ENCODE data around the gene POP4. TPM values are rescaled to one million over a fixed set of nuclear protein-coding genes. Genes with fewer than 3 reads are reported as not detected.

POP4 gene
- total and polyA plus RNA-seq, 4 donors, result 46.6 to 82.5 (median 62.2) TPM

GRCh38 chr19:29583196-29583999 is 22.7 kb upstream of the POP4 start:
- peaks cover 0 to 3% (median 0%) of the 10 kb centered on the region in 3 donors for H3K27me3 ChIP-seq (ENCODE audit: control insufficient read depth in 3 of 3, insufficient read depth in 3 of 3, low read length in 2 of 3)
- DNase-seq (no peak), ATAC-seq (ENCODE audit: insufficient read depth, low FRiP score) (no peak)
- no peaks in the 10 kb centered on the region for H3K4me1 ChIP-seq (ENCODE audit: control insufficient read depth in 5 of 5, insufficient read depth in 5 of 5, low read length in 5 of 5)
- H3K27ac ChIP-seq (ENCODE audit: low read depth in 1 of 2, low read length in 1 of 2), result no peak overlapping the region
- H3K4me3 ChIP-seq, result no peak overlapping the region
- H3K9me3 ChIP-seq (ENCODE audit: control insufficient read depth in 4 of 4, insufficient read depth in 3 of 4, low read length in 3 of 4), result peaks cover 0 to 14% (median 0%) of the 10 kb centered on the region in 4 donors
- H3K36me3 ChIP-seq (ENCODE audit: control insufficient read depth in 4 of 4, insufficient read depth in 4 of 4, low read length in 4 of 4), result no peaks in the 10 kb centered on the region
- TF ChIP-seq CTCF (IDR thresholded peaks at IDR 0.05; ENCODE audit: control extremely low read depth, extremely low read depth), result no peak
- H3K9ac ChIP-seq (ENCODE audit: insufficient read depth in 1 of 2, low read length in 2 of 2), result no peak overlapping the region
- 49 to 50% methylated on average over 1 of the region's 1 CpG for WGBS, 2 donors

DNA sequence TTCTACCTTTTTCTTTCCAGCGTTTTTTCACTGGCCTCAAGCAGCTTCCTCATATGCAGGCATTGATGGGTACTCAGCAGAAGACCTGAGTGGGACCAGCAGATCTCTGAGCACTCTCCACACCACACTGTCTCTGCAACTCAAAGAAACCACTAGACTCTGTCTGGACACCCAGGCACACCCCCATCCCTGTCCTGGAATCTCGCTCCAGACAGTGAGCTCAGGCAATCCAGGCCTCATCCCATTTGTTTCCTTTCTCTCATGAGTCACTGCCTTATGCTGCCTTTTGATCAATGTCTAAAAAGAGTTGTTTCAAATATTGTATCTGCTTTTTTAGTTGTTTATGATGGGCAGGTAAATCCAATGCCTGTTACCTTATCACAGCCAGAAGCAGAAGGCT is 19.7 kb upstream of the POP4 start:
- TF ChIP-seq CTCF (IDR thresholded peaks at IDR 0.05; ENCODE audit: control extremely low read depth, extremely low read depth), result no peak
- no peaks in the 10 kb centered on the region for H3K4me1 ChIP-seq (ENCODE audit: control insufficient read depth in 5 of 5, insufficient read depth in 5 of 5, low read length in 5 of 5)
- H3K36me3 ChIP-seq (ENCODE audit: control insufficient read depth in 4 of 4, insufficient read depth in 4 of 4, low read length in 4 of 4), result no peaks in the 10 kb centered on the region
- peaks cover 0 to 3% (median 0%) of the 10 kb centered on the region in 3 donors for H3K27me3 ChIP-seq (ENCODE audit: control insufficient read depth in 3 of 3, insufficient read depth in 3 of 3, low read length in 2 of 3)
- H3K4me3 ChIP-seq, result no peak overlapping the region
- H3K9me3 ChIP-seq (ENCODE audit: control insufficient read depth in 4 of 4, insufficient read depth in 3 of 4, low read length in 3 of 4), result peaks cover 0 to 12% (median 0%) of the 10 kb centered on the region in 4 donors
- 49 to 67% methylated on average over 2 of the region's 2 CpGs for WGBS, 2 donors
- H3K9ac ChIP-seq (ENCODE audit: insufficient read depth in 1 of 2, low read length in 2 of 2), result no peak overlapping the region
- no peak overlapping the region for H3K27ac ChIP-seq (ENCODE audit: low read depth in 1 of 2, low read length in 1 of 2)
- no peak for ATAC-seq (ENCODE audit: insufficient read depth, low FRiP score)
- no peak for DNase-seq

DNA sequence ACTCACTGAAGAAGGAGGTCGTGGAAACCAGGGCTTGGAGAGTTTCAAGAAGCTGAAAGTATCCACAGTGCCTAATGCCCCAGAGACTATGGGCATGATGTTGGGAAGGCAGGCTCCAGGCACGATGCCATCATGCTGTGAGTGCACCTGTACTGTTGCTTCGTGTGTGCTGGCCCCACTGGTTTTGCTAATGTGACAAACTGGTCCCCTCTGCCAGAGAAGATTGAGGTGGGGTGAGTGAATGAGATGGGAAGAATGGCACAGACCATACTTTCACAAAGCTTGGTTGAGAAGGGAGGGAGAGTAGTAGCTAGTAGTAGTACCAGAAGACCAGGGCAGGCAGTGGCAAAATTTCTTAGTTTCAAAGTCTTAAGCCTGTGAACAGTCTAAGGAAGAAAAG is 19.0 kb upstream of the POP4 start:
- Histone ChIP-seq H3K9ac (ENCODE audit: insufficient read depth in 1 of 2, low read length in 2 of 2) (no peak overlapping the region), H3K36me3 (ENCODE audit: control insufficient read depth in 4 of 4, insufficient read depth in 4 of 4, low read length in 4 of 4) (no peaks in the 10 kb centered on the region), H3K4me1 (ENCODE audit: control insufficient read depth in 5 of 5, insufficient read depth in 5 of 5, low read length in 5 of 5) (no peaks in the 10 kb centered on the region), H3K27me3 (ENCODE audit: control insufficient read depth in 3 of 3, insufficient read depth in 3 of 3, low read length in 2 of 3) (peaks cover 0 to 6% (median 0%) of the 10 kb centered on the region in 3 donors), H3K9me3 (ENCODE audit: control insufficient read depth in 4 of 4, insufficient read depth in 3 of 4, low read length in 3 of 4) (peaks cover 0 to 10% (median 0%) of the 10 kb centered on the region in 4 donors), H3K4me3 (no peak overlapping the region), H3K27ac (ENCODE audit: low read depth in 1 of 2, low read length in 1 of 2) (no peak overlapping the region)
- DNase-seq (no peak), ATAC-seq (ENCODE audit: insufficient read depth, low FRiP score) (no peak)
- WGBS, 2 donors, result 66 to 79% methylated on average over 3 of the region's 3 CpGs
- no peak for TF ChIP-seq CTCF (IDR thresholded peaks at IDR 0.05; ENCODE audit: control extremely low read depth, extremely low read depth)

Measured in lung (tissue), 12 donors.